ENCODE measurements around the gene PALM.

PALM gene

GRCh38 chr19:782878-783668 lies 74.3 kb downstream of the PALM start:
- no peak for DNase-seq

- DNase-seq, result no peak
Observed at GRCh38 chr19:784541-784940, 75.8 kb downstream of the PALM start.

GRCh38 chr19:787536-787935 lies 78.8 kb downstream of the PALM start:
- no peak for DNase-seq

- DNase-seq, result no peak
Observed at GRCh38 chr19:788686-788982, 79.9 kb downstream of the PALM start.

- DNase-seq, result no peak
Observed at GRCh38 chr19:788983-789700, 80.4 kb downstream of the PALM start.

GRCh38 chr19:789701-790060 lies 80.9 kb downstream of the PALM start:
- DNase-seq, result no peak

GRCh38 chr19:791007-791566 lies 82.4 kb downstream of the PALM start:
- DNase-seq, result no peak

- no peak for DNase-seq
Observed at GRCh38 chr19:791567-792305, 83.0 kb downstream of the PALM start.

- DNase-seq, result no peak
Observed at GRCh38 chr19:792306-792885, 83.7 kb downstream of the PALM start.

- DNase-seq, result no peak
Observed at GRCh38 chr19:793806-794205, 85.1 kb downstream of the PALM start.

GRCh38 chr19:795073-795611 lies 86.4 kb downstream of the PALM start:
- no peak for DNase-seq

GRCh38 chr19:795691-796581 lies 87.2 kb downstream of the PALM start:
- DNase-seq, result no peak

GRCh38 chr19:796692-797527 lies 88.2 kb downstream of the PALM start, which contains the start of gene PTBP1:
Gene PTBP1, plus strand, starts transcription at chr19:797452. Its CDS starts 46 bp downstream, at chr19:797498.
- DNase-seq, result peak; percentile 100
